Activated naive CD8-positive, alpha-beta T cell treated with anti-CD3 and anti-CD28 coated beads, Interleukin-2, amount 50 U/mL, for 24 hours (primary cell): ENCODE measurements around the gene VDAC2.

Experiments
- ATAC-seq: fragments of 150-1000 bp; cut with Tn5 transposase; one replicate; pipeline ENCODE4 v1.10.0; 2021
- DNase-seq: peaks from one replicate; pipeline ENCODE4 v3.0.0; 2021
- H3K27ac Mint-ChIP-seq: one replicate; pipeline ENCODE4 v1.8.0; 2021; ENCODE audit warnings: mild to moderate bottlenecking, mixed read lengths
- H3K27me3 Mint-ChIP-seq: one replicate; pipeline ENCODE4 v1.8.0; 2021; ENCODE audit warnings: mixed read lengths
- H3K36me3 Mint-ChIP-seq: one replicate; pipeline ENCODE4 v1.8.0; 2021; ENCODE audit warnings: low read depth, mixed read lengths
- H3K4me1 Mint-ChIP-seq: one replicate; pipeline ENCODE4 v1.8.0; 2021; ENCODE audit warnings: mixed read lengths
- H3K4me3 Mint-ChIP-seq: one replicate; pipeline ENCODE4 v1.8.0; 2021; ENCODE audit warnings: mild to moderate bottlenecking, moderate library complexity, mixed read lengths
- H3K9me3 Mint-ChIP-seq: one replicate; pipeline ENCODE4 v1.8.0; 2021; ENCODE audit warnings: mixed read lengths

VDAC2 gene

DNA sequence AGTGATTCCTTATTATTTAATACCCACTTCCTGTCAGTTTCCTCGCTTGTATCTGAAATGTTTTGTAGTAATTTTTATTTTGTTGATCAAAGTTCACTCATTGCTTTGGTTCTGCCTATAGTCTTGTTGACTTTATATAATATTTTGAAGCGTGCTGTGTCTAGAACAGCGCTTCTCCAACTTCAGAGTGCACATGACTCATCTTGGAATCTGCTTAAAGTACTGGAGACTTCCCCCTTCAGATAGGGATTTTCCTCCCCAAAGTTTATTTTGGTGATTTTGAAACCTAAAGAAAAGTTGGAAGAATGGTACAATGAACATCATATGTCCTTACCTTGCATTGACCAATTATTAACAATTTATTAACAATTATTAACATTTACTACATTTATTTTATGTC lies 19.4 kb downstream of the VDAC2 start:
- H3K27ac Mint-ChIP-seq = peak overlapping the region; percentile 67
- H3K4me1 Mint-ChIP-seq = peaks cover 51% of the 10 kb centered on the region
- no peaks in the 10 kb centered on the region for H3K9me3 Mint-ChIP-seq

GRCh38 chr10:75230600-75231038 lies 20.0 kb downstream of the VDAC2 start:
- Mint-ChIP-seq H3K4me3 (no peak overlapping the region), H3K27me3 (no peaks in the 10 kb centered on the region), H3K4me1 (peaks cover 44% of the 10 kb centered on the region), H3K36me3 (peaks cover 56% of the 10 kb centered on the region), H3K27ac (peak overlapping the region; percentile 90), H3K9me3 (no peaks in the 10 kb centered on the region)
- DNase-seq = peak; percentile 92
- ATAC-seq = peak; percentile 65

More for the DNA sequence above, 19.4 kb downstream of the VDAC2 start:
- no peak for DNase-seq
- H3K4me3 Mint-ChIP-seq = no peak overlapping the region
- H3K27me3 Mint-ChIP-seq = no peaks in the 10 kb centered on the region
- peaks cover 63% of the 10 kb centered on the region for H3K36me3 Mint-ChIP-seq
- ATAC-seq = no peak

DNA sequence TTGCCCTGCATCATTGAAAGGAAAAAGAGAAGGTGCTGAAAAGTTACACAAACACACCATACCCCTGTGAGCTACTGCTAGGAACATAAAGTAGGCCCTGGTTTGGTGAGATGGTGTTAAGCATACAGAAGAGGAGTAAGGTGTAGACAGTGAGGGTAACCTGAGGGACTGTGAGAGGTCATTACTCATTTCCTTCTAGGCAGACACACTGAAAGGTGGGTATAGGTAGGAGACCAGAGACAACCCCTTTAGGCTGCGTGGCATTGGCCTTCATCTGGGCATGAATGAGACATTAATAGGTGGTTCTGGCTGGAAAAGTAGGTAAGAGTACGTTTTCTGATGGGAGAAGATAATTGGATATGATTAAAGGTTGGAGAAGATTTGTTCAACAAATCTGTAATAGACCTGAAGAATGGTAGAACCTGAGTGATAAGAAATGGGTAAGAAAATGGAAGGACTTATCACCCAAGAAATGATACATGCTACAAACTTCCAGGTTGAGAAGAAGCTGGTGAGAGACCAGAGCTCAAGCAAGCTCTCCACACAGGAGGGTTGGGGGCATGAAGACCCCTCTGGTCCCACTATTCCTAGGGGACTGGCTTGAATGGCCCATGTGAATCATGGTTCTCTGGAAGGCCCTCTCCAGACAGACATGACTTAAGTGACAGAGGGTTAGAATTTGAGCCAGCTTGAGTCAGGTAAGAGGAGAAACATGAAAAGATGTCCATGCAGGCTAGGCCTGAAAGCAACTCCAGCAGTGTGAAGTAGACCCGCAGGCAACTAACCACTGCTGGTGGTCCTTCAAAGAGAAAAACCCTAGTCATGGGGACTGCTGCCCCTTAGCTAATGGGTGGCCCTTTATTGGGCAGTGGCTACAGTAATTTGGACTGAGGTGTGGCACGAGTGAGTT lies 21.3 kb downstream of the VDAC2 start:
- peak overlapping the region; percentile 45 for H3K27ac Mint-ChIP-seq
- peaks cover 47% of the 10 kb centered on the region for H3K36me3 Mint-ChIP-seq
- no peak overlapping the region for H3K4me3 Mint-ChIP-seq
- no peaks in the 10 kb centered on the region for H3K9me3 Mint-ChIP-seq
- H3K4me1 Mint-ChIP-seq = peaks cover 41% of the 10 kb centered on the region
- DNase-seq = no peak
- ATAC-seq = no peak
- H3K27me3 Mint-ChIP-seq = no peaks in the 10 kb centered on the region

- DNase-seq = no peak
- Mint-ChIP-seq H3K4me3 (peak overlapping the region; percentile 80), H3K27me3 (no peaks in the 10 kb centered on the region), H3K27ac (peak overlapping the region; percentile 84), H3K9me3 (no peaks in the 10 kb centered on the region), H3K36me3 (peaks cover 40% of the 10 kb centered on the region), H3K4me1 (peaks cover 37% of the 10 kb centered on the region)
- no peak for ATAC-seq
Measured at GRCh38 chr10:75233444-75234016, 22.9 kb downstream of the VDAC2 start.

GRCh38 chr10:75234017-75234682 lies 23.6 kb downstream of the VDAC2 start:
- Mint-ChIP-seq H3K4me1 (peaks cover 36% of the 10 kb centered on the region), H3K27ac (peak overlapping the region; percentile 84), H3K9me3 (no peaks in the 10 kb centered on the region), H3K4me3 (peak overlapping the region; percentile 80), H3K27me3 (no peaks in the 10 kb centered on the region), H3K36me3 (peaks cover 33% of the 10 kb centered on the region)
- ATAC-seq (peak; percentile 60), DNase-seq (peak; percentile 99)

DNA sequence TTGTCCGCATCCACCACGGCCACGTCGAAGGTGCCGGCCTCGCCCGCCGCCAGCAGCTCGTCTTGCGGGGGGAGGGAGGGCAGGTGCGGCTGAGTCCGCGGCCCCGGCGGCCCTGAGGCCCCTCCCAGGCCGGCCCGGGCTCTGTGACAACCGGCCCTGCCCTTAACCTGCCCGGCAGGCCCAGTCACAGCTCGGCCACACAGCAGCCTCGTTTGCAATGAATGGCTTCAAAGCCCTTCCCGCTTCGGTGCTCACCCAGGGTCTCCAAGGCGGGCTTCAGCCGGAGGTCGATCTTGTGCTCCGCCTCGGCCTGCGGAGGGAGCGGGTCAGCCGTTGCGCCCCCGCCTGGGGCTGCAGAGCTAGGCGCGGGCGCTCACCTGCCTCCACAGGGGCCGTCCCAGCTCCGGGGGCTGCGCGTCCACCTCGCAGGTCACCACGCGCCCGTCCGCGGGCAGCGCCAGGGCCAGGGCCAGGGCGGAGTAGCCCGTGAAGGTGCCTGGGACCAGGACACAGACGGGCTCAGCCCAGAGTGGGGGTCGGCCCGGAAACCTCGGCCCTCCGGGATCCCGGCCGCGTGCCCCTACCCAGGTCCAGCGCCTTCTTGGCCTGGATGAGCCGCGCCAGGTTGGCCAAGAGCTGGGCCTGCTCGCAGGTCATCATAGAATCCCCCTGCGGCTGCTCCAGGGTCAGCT lies 24.2 kb downstream of the VDAC2 start:
- Mint-ChIP-seq H3K27ac (peak overlapping the region; percentile 84), H3K36me3 (peaks cover 27% of the 10 kb centered on the region), H3K4me3 (peak overlapping the region; percentile 80), H3K27me3 (no peaks in the 10 kb centered on the region), H3K4me1 (peaks cover 34% of the 10 kb centered on the region), H3K9me3 (no peaks in the 10 kb centered on the region)
- peak; percentile 35 for DNase-seq
- ATAC-seq = no peak

- ATAC-seq = peak; percentile 81
Measured at GRCh38 chr10:75235375-75236177, 25.0 kb downstream of the VDAC2 start, which contains the start of gene COMTD1. TSS of gene COMTD1 (minus strand) at chr10:75235957. CDS start at chr10:75235928, 29 bp downstream.

GRCh38 chr10:75236178-75236825 lies 25.7 kb downstream of the VDAC2 start:
- Mint-ChIP-seq H3K27ac (peak overlapping the region; percentile 73), H3K9me3 (no peaks in the 10 kb centered on the region), H3K36me3 (peaks cover 15% of the 10 kb centered on the region), H3K4me3 (peak overlapping the region; percentile 80), H3K27me3 (no peaks in the 10 kb centered on the region), H3K4me1 (peaks cover 26% of the 10 kb centered on the region)
- no peak for ATAC-seq
- DNase-seq = no peak

More at GRCh38 chr10:75235375-75236177, 25.0 kb downstream of the VDAC2 start, which contains the start of gene COMTD1:
- no peaks in the 10 kb centered on the region for H3K27me3 Mint-ChIP-seq
- peaks cover 30% of the 10 kb centered on the region for H3K4me1 Mint-ChIP-seq
- H3K4me3 Mint-ChIP-seq = peak within 1 kb of the TSS; percentile 80
- peak; percentile 95 for DNase-seq
- H3K36me3 Mint-ChIP-seq = peaks cover 22% of the 10 kb centered on the region
- peak within 1 kb of the TSS; percentile 73 for H3K27ac Mint-ChIP-seq
- no peaks in the 10 kb centered on the region for H3K9me3 Mint-ChIP-seq

- Mint-ChIP-seq H3K36me3 (no peaks in the 10 kb centered on the region), H3K4me1 (peaks cover 17% of the 10 kb centered on the region)
Measured at GRCh38 chr10:75238182-75239095, 27.8 kb downstream of the VDAC2 start.

GRCh38 chr10:75239096-75239790 lies 28.6 kb downstream of the VDAC2 start:
- H3K36me3 Mint-ChIP-seq = no peaks in the 10 kb centered on the region
- H3K4me1 Mint-ChIP-seq = peaks cover 11% of the 10 kb centered on the region

More at GRCh38 chr10:75238182-75239095, 27.8 kb downstream of the VDAC2 start:
- Mint-ChIP-seq H3K27me3 (no peaks in the 10 kb centered on the region), H3K27ac (no peak overlapping the region), H3K9me3 (no peaks in the 10 kb centered on the region), H3K4me3 (no peak overlapping the region)
- DNase-seq (no peak), ATAC-seq (no peak)

GRCh38 chr10:75240329-75241076 lies 29.9 kb downstream of the VDAC2 start:
- DNase-seq = no peak
- no peak for ATAC-seq
- Mint-ChIP-seq H3K27me3 (no peaks in the 10 kb centered on the region), H3K4me3 (no peak overlapping the region), H3K4me1 (peaks cover 11% of the 10 kb centered on the region), H3K36me3 (no peaks in the 10 kb centered on the region), H3K27ac (no peak overlapping the region), H3K9me3 (no peaks in the 10 kb centered on the region)

More at GRCh38 chr10:75239096-75239790, 28.6 kb downstream of the VDAC2 start:
- Mint-ChIP-seq H3K27ac (no peak overlapping the region), H3K27me3 (no peaks in the 10 kb centered on the region), H3K4me3 (no peak overlapping the region), H3K9me3 (no peaks in the 10 kb centered on the region)
- no peak for DNase-seq
- no peak for ATAC-seq
